ENCODE data around the gene POU2F2. TPM values are rescaled to one million over a fixed set of nuclear protein-coding genes. Genes with fewer than 3 reads are reported as not detected.

The POU2F2 gene
- total RNA-seq, 1 donor from 2014 or later: 4.3 TPM

GRCh38 chr19:42125536-42125935 lies 6.7 kb downstream of the POU2F2 start:
- DNase-seq (ENCODE audit: low spot score): no peak

- no peak for DNase-seq (ENCODE audit: low spot score)
Measured at GRCh38 chr19:42124386-42124901, 7.8 kb downstream of the POU2F2 start.

GRCh38 chr19:42123765-42124164 lies 8.5 kb downstream of the POU2F2 start:
- DNase-seq (ENCODE audit: low spot score): no peak

- DNase-seq (ENCODE audit: low spot score): no peak
Measured at GRCh38 chr19:42122691-42123607, 9.3 kb downstream of the POU2F2 start.

GRCh38 chr19:42121656-42122069 lies 10.6 kb downstream of the POU2F2 start:
- no peak for DNase-seq (ENCODE audit: low spot score)

GRCh38 chr19:42121036-42121621 lies 11.1 kb downstream of the POU2F2 start:
- no peak for DNase-seq (ENCODE audit: low spot score)

GRCh38 chr19:42120276-42120980 lies 11.8 kb downstream of the POU2F2 start:
- no peak for DNase-seq (ENCODE audit: low spot score)

GRCh38 chr19:42117076-42117475 lies 15.2 kb downstream of the POU2F2 start:
- DNase-seq (ENCODE audit: low spot score): no peak

GRCh38 chr19:42116308-42117075 lies 15.8 kb downstream of the POU2F2 start:
- DNase-seq (ENCODE audit: low spot score): no peak

GRCh38 chr19:42115705-42116104 lies 16.5 kb downstream of the POU2F2 start:
- DNase-seq (ENCODE audit: low spot score): no peak

GRCh38 chr19:42115219-42115618 lies 17.0 kb downstream of the POU2F2 start:
- DNase-seq (ENCODE audit: low spot score): no peak

GRCh38 chr19:42114412-42114811 lies 17.8 kb downstream of the POU2F2 start:
- DNase-seq (ENCODE audit: low spot score): no peak

- no peak for DNase-seq (ENCODE audit: low spot score)
Measured at GRCh38 chr19:42113641-42114348, 18.5 kb downstream of the POU2F2 start.

- DNase-seq (ENCODE audit: low spot score): no peak
Measured at GRCh38 chr19:42111811-42112210, 20.4 kb downstream of the POU2F2 start.

- DNase-seq (ENCODE audit: low spot score): no peak
Measured at GRCh38 chr19:42111384-42111783, 20.9 kb downstream of the POU2F2 start.

GRCh38 chr19:42110658-42111057 lies 21.6 kb downstream of the POU2F2 start:
- DNase-seq (ENCODE audit: low spot score): no peak

- DNase-seq (ENCODE audit: low spot score): no peak
Measured at GRCh38 chr19:42109896-42110295, 22.4 kb downstream of the POU2F2 start.

- peak; percentile 85 for DNase-seq (ENCODE audit: low spot score)
Measured at GRCh38 chr19:42108527-42109389, 23.5 kb downstream of the POU2F2 start.

GRCh38 chr19:42105368-42105767 lies 26.9 kb downstream of the POU2F2 start:
- no peak for DNase-seq (ENCODE audit: low spot score)

- no peak for DNase-seq (ENCODE audit: low spot score)
Measured at GRCh38 chr19:42102877-42103276, 29.4 kb downstream of the POU2F2 start.

All from mucosa of gallbladder (tissue), 1 donor.